OCI-M2 (cell line): ENCODE data around the gene TMEM145.

Experiments used
- DNase-seq: peaks from one replicate; lab custom pipeline; 2025; ENCODE audit not compliant: unreplicated experiment; lab: John Stamatoyannopoulos, UW

TMEM145 gene

GRCh38 chr19:42277821-42278451, 35.2 kb upstream of the TMEM145 start:
- no peak for DNase-seq

DNA sequence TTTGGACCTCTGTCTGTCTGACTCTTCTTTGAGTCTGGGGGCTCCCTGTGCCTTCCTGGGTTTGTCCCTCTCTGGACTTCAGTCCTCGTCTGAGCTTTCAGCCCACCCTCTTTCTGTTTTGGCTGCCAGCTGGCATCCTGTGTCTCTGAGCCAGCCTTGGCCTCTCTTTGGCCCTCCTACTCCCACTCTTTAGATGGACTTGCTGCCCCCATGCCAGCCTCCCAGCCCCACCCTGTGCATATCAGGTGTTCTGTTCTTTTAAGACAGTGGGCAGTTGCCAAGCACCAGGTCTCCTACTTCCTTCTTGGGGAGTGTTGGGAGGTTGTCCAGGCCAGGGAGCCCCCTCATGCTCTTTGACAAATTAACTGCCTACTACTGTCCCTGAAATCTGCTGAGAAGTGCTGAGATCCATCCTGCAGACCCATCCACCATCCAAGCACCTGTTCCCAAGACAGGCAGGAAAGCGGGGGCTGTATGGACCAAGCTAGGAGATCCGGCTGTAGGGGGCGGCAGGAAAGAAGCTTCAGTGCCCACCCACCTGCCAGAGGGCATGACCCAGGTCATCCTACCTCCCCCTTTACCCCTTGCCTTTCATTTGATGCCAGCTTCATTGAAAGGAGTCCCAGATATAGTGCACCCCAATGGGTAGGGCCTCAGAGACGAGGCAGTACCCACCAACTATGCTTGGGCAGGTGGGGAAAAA, 34.5 kb upstream of the TMEM145 start:
- DNase-seq = no peak

DNA sequence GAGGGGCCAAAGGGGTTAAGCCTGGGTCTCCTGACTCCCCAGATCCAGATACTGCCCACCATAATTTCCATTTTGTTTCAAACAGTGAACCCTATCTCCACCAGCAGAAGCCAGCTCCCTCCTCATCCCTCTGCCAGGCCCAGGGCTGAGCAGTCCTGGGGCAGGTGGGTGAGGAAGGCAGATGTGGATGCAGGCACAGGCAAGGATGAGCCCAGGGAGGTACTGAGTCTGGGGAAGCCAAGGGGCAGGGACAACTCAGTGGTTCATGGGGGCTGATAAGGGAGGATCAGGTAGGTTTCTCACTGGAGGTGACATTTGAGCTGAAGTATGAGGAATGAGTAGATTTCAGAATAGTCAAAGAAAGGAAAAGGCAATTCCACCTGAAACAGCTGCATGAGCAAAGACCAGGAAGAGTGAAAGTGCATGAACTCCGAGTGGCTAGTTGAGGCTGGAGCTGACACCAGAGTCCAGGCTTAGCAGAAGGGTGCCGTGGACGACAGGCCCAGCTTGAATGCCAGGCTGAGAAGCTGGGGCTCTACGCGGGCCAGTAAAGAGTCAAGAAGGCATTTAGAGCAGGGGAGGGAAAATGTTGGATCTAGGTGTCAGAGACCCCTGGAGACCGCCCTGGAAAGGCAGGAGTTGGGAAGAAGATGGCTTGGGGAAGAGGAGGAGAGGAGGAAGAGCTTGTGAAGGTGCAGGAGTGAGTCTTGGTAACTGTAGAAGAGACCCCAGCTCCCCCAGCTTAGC, 33.8 kb upstream of the TMEM145 start:
- DNase-seq = no peak

GRCh38 chr19:42279902-42280814, 33.0 kb upstream of the TMEM145 start:
- peak; percentile 56 for DNase-seq

DNA sequence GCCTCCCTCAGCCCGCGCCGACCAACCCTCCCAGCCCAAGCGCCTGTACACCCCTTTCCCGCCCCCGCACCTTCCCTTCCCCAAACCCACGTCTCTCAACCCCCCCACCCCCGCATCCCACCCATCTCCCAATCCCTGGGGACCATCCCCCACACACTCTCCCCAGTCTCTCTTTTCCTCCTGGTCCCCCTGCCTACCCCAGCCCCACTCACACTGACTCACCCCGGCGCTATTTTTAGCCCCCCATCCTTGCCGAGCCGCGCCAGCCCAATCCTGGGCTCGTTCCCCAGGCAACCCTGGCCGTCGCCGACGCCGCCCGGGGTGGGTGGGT, 32.3 kb upstream of the TMEM145 start:
- no peak for DNase-seq

DNA sequence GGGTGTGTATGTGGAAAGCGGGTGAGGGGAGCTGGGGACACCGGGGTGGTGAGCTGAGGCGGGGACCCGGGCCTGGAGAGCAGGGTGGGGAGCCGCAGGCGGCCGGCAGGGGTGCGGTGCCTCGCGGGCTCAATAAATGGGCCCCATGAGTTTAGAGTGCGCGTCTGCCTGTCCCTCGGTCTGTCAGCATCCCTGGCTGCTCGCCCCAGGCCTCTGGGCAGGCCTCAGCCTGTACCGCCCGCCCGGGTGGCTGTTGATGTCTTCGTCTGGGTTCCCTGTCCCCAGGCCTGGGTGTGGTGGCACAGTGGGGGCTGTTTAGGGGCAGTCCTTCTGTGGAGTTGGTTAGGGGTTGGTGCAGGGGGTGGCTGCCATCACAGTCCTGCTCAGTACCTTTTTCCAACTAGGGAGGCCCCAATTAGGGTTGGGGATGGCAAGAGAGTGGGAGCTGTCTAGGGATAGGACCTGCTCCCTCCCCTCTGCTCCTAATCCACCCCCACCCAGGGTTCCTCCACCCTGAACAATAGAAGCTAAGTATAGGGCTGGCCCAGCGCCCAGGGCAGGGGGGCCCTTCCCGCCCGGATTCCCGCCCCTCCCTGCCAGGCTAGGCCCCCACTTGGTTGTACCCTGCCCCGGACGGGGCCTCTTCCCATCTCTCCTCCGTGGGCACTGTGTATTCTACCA, 31.8 kb upstream of the TMEM145 start:
- DNase-seq = no peak

GRCh38 chr19:42281827-42282762, 31.0 kb upstream of the TMEM145 start:
- no peak for DNase-seq

GRCh38 chr19:42282819-42283187, 30.3 kb upstream of the TMEM145 start:
- DNase-seq = no peak

DNA sequence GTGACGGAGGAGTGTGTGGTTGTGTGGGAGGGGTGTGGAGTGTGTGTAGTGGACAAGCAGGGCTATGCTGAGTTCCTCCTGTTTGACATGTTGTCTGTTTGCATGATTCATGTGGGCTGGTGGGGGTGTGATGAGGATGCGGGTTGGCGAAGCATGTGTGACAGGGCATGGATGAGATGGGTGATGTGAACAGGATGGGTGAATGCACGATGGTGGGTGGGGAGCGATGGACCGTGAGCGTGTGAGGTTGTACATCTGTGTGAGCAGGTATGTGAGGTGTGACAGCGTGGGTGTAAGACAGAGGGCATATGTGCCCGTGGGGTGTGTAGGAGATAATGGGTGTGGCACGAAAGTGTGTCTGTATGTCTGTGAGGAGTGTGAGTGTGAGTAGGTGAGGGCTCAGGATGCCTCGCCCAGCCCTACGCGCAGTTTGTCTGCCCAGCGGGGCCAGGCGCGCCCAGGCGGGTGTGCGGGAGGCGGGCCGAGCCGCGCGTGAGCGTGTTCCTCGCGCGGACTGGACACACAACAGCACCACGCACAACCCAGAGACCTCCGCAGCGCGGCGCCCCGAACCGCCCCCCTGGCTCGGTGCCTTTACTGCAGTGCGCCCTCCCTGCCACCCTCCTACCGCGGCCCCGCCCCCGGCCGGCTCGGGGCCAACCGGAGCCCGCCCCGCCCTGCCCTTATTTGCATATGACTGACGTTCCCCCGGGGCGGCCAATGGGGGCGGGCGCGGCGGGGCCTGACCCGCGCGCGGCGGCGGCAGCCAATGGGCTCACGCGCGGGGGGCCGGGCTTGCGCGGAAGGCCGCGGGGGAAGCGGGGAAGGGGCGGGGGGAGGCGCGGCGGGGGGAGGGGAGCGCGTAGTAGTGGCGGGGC, 29.7 kb upstream of the TMEM145 start:
- no peak for DNase-seq

DNA sequence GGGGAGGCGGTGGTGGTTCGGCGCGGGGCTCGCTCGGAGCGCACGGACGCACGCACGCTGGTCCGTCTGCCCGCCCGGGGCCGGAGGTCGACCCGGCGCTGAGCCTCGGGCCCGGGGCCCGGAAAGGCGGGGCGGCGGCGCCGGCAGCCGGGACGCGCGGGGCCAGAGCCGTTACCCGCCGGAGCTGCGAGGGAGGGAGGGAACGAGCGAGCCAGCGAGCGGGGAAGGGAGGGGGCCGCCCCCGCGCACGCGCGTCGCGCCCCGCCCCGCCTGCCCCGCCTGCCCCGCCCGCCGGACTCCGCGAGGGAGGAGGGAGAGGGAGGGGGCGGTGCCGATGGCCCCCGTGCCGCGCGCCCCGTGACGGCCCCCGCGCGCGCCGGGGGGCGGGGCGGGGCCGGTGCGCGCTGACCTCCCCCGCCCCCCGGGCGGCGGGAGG, 29.0 kb upstream of the TMEM145 start:
- no peak for DNase-seq

- DNase-seq = no peak
These were observed 28.3 kb upstream of the TMEM145 start for GRCh38 chr19:42284591-42285341.

GRCh38 chr19:42285541-42285941, 27.6 kb upstream of the TMEM145 start:
- DNase-seq = no peak

GRCh38 chr19:42285988-42286348, 27.1 kb upstream of the TMEM145 start:
- DNase-seq = no peak

DNA sequence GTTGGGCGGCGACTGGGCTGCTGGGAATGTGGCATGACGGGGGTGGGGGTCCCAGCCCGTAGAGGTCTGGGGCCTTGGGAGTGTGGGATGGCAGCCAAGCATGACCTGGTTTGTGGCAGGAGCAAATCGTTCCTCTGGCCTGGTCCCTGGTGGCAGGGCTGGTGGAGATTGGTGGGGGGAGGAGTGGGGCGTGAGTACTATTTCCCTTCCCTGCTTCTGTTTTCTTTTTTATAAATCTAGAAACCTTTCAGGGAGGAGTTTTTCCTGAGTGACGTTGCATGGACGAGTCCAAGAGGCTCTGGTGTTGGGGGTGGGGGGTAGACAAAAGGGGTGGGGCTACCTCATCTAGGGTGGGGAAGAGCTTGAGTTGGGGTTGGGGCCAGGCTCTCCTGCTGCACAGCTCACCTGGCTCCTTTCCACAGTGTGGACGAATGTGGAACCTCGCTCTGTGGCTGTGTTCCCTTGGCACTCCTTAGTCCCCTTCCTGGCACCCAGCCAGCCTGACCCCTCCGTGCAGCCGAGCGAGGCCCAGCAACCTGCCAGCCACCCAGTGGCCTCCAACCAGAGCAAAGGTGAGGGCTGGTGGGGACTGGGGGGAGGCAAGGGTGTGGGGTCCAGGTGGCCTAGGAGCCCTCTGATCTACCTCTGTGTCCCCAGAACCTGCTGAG, 26.6 kb upstream of the TMEM145 start:
- no peak for DNase-seq

DNA sequence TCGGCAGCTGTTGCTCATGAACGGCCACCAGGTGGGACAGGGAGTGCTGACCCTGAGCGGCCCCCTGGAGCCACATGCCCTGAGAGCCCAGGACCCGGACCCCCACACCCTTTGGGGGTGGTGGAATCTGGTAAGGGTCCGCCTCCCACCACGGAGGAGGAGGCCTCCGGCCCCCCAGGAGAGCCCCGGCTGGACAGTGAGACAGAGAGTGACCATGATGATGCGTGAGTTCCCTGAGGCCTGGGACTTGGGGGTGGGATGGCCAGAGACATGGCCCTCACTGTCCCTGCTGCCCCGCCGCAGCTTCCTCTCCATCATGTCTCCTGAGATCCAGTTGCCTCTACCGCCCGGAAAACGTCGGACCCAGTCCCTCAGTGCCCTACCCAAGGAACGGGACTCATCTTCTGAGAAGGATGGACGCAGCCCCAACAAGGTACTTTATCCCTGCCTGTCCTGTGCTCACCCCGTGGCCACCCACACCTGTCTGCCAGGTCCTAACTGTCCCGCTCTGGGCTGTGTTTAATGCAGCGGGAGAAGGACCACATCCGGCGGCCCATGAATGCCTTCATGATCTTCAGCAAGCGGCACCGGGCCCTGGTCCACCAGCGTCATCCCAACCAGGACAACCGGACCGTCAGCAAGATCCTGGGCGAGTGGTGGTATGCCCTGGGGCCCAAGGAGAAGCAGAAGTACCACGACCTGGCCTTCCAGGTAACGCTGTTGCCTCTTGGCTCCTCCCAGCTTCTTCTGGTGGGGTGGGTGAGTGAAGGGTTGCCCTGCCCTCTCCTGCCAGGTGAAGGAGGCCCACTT, 25.9 kb upstream of the TMEM145 start:
- DNase-seq = no peak

DNA sequence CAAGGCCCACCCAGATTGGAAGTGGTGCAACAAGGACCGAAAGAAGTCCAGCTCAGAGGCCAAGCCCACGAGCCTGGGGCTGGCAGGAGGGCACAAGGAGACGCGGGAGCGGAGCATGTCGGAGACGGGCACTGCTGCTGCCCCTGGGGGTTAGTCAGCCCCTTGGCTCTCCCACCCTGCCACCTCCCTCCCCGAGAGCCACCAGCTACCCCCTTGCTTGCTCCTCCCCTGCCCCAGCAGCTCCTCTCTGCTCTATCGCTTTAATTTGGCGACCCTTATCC, 25.3 kb upstream of the TMEM145 start:
- no peak for DNase-seq

GRCh38 chr19:42288387-42288786, 24.7 kb upstream of the TMEM145 start:
- DNase-seq = no peak
